Amniotic epithelial cell (primary cell): ENCODE results near the gene CPM.
A peak's percentile ranks its signal among the peaks of the same experiment; 100 is the strongest.

ENCODE experiments used
- DNase-seq: peaks from one replicate; pipeline ENCODE4 v3.0.0-alpha.2; 2010; ENCODE audit warnings: low read depth

Gene CPM

GRCh38 chr12:68932961-68933893, at the start of gene CPM:
TSS of gene CPM (minus strand) at chr12:68933171. CDS start at chr12:68932837, 334 bp downstream.
- peak; percentile 37 for DNase-seq

- DNase-seq: peak; percentile 22
Measured at GRCh38 chr12:68981516-68981915, 48.5 kb upstream of the CPM start.

- no peak for DNase-seq
Measured at GRCh38 chr12:68980476-68981212, 47.7 kb upstream of the CPM start.

- no peak for DNase-seq
Measured at GRCh38 chr12:68978678-68979077, 45.7 kb upstream of the CPM start.

- no peak for DNase-seq
Measured at GRCh38 chr12:68977909-68978610, 45.1 kb upstream of the CPM start.

- DNase-seq: no peak
Measured at GRCh38 chr12:68977335-68977734, 44.4 kb upstream of the CPM start.

- DNase-seq: no peak
Measured at GRCh38 chr12:68976395-68976841, 43.4 kb upstream of the CPM start.

GRCh38 chr12:68975811-68976210, 42.8 kb upstream of the CPM start:
- no peak for DNase-seq

- no peak for DNase-seq
Measured at GRCh38 chr12:68972595-68972994, 39.6 kb upstream of the CPM start.

GRCh38 chr12:68971404-68971803, 38.4 kb upstream of the CPM start:
- peak; percentile 67 for DNase-seq

- no peak for DNase-seq
Measured at GRCh38 chr12:68970951-68971350, 38.0 kb upstream of the CPM start.

GRCh38 chr12:68970306-68970705, 37.3 kb upstream of the CPM start:
- no peak for DNase-seq

- DNase-seq: peak; percentile 66
Measured at GRCh38 chr12:68967046-68967445, 34.1 kb upstream of the CPM start.

- no peak for DNase-seq
Measured at GRCh38 chr12:68963856-68964745, 31.1 kb upstream of the CPM start.

- peak; percentile 84 for DNase-seq
Measured at GRCh38 chr12:68962877-68963855, 30.2 kb upstream of the CPM start.

GRCh38 chr12:68959891-68960464, 27.0 kb upstream of the CPM start:
- no peak for DNase-seq

GRCh38 chr12:68959143-68959858, 26.3 kb upstream of the CPM start:
- peak; percentile 24 for DNase-seq

- DNase-seq: no peak
Measured at GRCh38 chr12:68958322-68958721, 25.4 kb upstream of the CPM start.

GRCh38 chr12:68957273-68957672, 24.3 kb upstream of the CPM start:
- DNase-seq: no peak
